H1 (cell line): ENCODE results near the gene AMT. TPM values are rescaled to one million over a fixed set of nuclear protein-coding genes. Genes with fewer than 3 reads are reported as not detected.

ENCODE experiments used
- ASH2L ChIP-seq: fragments of 200-600, 300-600 bp; sonication (generic); IDR thresholded peaks from one replicate; pipeline ENCODE4 v1.7.1; 2017; ENCODE audit warnings: low read length
- CBX5 ChIP-seq: fragments of 300-800, 300-1000 bp; sonication (generic); IDR thresholded peaks from 2 replicates; pipeline ENCODE4 v1.7.1; 2016; ENCODE audit warnings: antibody characterized with exemption, low read length, low read depth
- CHD1 ChIP-seq: IDR thresholded peaks from 2 replicates; pipeline ENCODE4 v1.6.1; 2012; ENCODE audit warnings: low read depth, low read length, improper control_type of control experiment
- CHD2 ChIP-seq: IDR thresholded peaks from 2 replicates; pipeline ENCODE4 v1.6.1; 2012; ENCODE audit warnings: low read length, improper control_type of control experiment
- CTBP2 ChIP-seq: IDR thresholded peaks from 2 replicates; pipeline ENCODE4 v1.7.0; 2011; ENCODE audit warnings: borderline replicate concordance, mild to moderate bottlenecking, moderate library complexity, mixed read lengths, low read length; ENCODE audit not compliant: insufficient read depth, insufficient read length
- E2F6 ChIP-seq: IDR thresholded peaks from 2 replicates; pipeline ENCODE4 v1.6.1; 2012; ENCODE audit warnings: inconsistent platforms
- EGR1 ChIP-seq: IDR thresholded peaks from 2 replicates; pipeline ENCODE4 v1.6.1; 2011; ENCODE audit warnings: low read depth, low read length, borderline replicate concordance
- FOSL1 ChIP-seq: IDR thresholded peaks from 2 replicates; pipeline ENCODE4 v1.6.1; 2011; ENCODE audit warnings: mild to moderate bottlenecking, low read depth, low read length, moderate library complexity; ENCODE audit not compliant: insufficient read depth
- GABPA ChIP-seq: IDR thresholded peaks from 2 replicates; pipeline ENCODE4 v1.6.1; 2011; ENCODE audit warnings: mild to moderate bottlenecking, low read length, moderate library complexity, borderline replicate concordance; ENCODE audit not compliant: insufficient read depth
- HDAC6 ChIP-seq: IDR thresholded peaks from one replicate; pipeline ENCODE4 v1.7.1; 2012; ENCODE audit warnings: low read depth, mild to moderate bottlenecking, inconsistent platforms, low read length, moderate library complexity
- JUN ChIP-seq: IDR thresholded peaks from 2 replicates; pipeline ENCODE4 v1.6.1; 2011; ENCODE audit warnings: low read depth, mild to moderate bottlenecking, improper control_type of control experiment, low read length
- JUND ChIP-seq: IDR thresholded peaks from 2 replicates; pipeline ENCODE4 v1.6.1; 2011; ENCODE audit warnings: mild to moderate bottlenecking, improper control_type of control experiment, low read length
- POLR2A ChIP-seq, 2 experiments: IDR thresholded peaks; 1 replicate in 1 of 2; 2 replicates in 1 of 2; pipeline ENCODE4 v1.6.1; 2011; ENCODE audit warnings: low read depth in 2 of 2, low read length in 2 of 2, mild to moderate bottlenecking in 2 of 2; ENCODE audit errors: control extremely low read depth in 1 of 2
- POLR2AphosphoS5 ChIP-seq: IDR thresholded peaks from 2 replicates; pipeline ENCODE4 v1.6.1; 2011; ENCODE audit warnings: low read depth, low read length
- POU5F1 ChIP-seq: IDR thresholded peaks from 2 replicates; pipeline ENCODE4 v1.6.1; 2011; ENCODE audit warnings: low read depth, mild to moderate bottlenecking, low read length, moderate library complexity
- RAD21 ChIP-seq, 2 experiments: IDR thresholded peaks in 1 of 2; conservative IDR thresholded peaks in 1 of 2; 2 replicates each; pipeline ENCODE4 v1.6.1; 2011; ENCODE audit warnings: low read depth in 2 of 2, low read length in 2 of 2, improper control_type of control experiment in 1 of 2, inconsistent platforms in 1 of 2, mild to moderate bottlenecking in 1 of 2, moderate library complexity in 1 of 2
- RBBP5 ChIP-seq: IDR thresholded peaks from 2 replicates; pipeline ENCODE4 v1.7.1; 2012; ENCODE audit warnings: low read depth, mild to moderate bottlenecking, inconsistent platforms, low read length, moderate library complexity, borderline replicate concordance
- RXRA ChIP-seq: IDR thresholded peaks from 2 replicates; pipeline ENCODE4 v1.6.1; 2011; ENCODE audit warnings: low read depth, mild to moderate bottlenecking, low read length, moderate library complexity; ENCODE audit not compliant: insufficient read depth
- SAP30 ChIP-seq: fragments of 300-600 bp; sonication (generic); IDR thresholded peaks from 2 replicates; pipeline ENCODE4 v1.7.1; 2012; ENCODE audit warnings: low read length, moderate library complexity, mild to moderate bottlenecking, inconsistent platforms; ENCODE audit not compliant: insufficient read depth, insufficient replicate concordance
- SP1 ChIP-seq: IDR thresholded peaks from 2 replicates; pipeline ENCODE4 v1.6.1; 2011; ENCODE audit warnings: low read depth, low read length
- SP4 ChIP-seq: IDR thresholded peaks from 2 replicates; pipeline ENCODE4 v1.6.1; 2012; ENCODE audit warnings: low read length, inconsistent platforms
- TAF1 ChIP-seq: IDR thresholded peaks from 2 replicates; pipeline ENCODE4 v1.6.1; 2011; ENCODE audit warnings: mild to moderate bottlenecking, low read depth, low read length
- TBP ChIP-seq: IDR thresholded peaks from 2 replicates; pipeline ENCODE4 v1.6.1; 2011; ENCODE audit warnings: low read depth, low read length, improper control_type of control experiment
- YY1 ChIP-seq: IDR thresholded peaks from 2 replicates; pipeline ENCODE4 v1.6.1; 2011; ENCODE audit warnings: low read depth, mild to moderate bottlenecking, low read length
- polyA plus RNA-seq, 7 experiments: library from polyadenylated mRNA; depleted of rRNA in 3 of 7; stranded (reverse) in 5 of 7; unstranded in 2 of 7; fragments of >200 nt in 5 of 7; fragments of 200-250 nt in 2 of 7; gene quantifications; 1 replicate in 5 of 7; 2 replicates in 1 of 7; 4 replicates in 1 of 7; pipeline versions ENCODE4 v1.2.1 to v1.2.3, GENCODE V29; 2011 to 2013; ENCODE audit warnings: missing spikeins in 2 of 7, mixed read lengths in 2 of 7
- total RNA-seq: library from RNA; stranded (reverse); fragmentation: NEBNext Ultra II Directional; extraction: Animal tissue kit (Norgen Biotek cat#: 25700); gene quantifications from 2 replicates; pipeline ENCODE4 v1.2.1, GENCODE V29; 2021

AMT gene
- total and polyA plus RNA-seq, 2 of the 8 experiments (the other 6 are each of a cell fraction or from before 2014, with no cell fraction given) = 46.5 to 92.4 TPM

DNA sequence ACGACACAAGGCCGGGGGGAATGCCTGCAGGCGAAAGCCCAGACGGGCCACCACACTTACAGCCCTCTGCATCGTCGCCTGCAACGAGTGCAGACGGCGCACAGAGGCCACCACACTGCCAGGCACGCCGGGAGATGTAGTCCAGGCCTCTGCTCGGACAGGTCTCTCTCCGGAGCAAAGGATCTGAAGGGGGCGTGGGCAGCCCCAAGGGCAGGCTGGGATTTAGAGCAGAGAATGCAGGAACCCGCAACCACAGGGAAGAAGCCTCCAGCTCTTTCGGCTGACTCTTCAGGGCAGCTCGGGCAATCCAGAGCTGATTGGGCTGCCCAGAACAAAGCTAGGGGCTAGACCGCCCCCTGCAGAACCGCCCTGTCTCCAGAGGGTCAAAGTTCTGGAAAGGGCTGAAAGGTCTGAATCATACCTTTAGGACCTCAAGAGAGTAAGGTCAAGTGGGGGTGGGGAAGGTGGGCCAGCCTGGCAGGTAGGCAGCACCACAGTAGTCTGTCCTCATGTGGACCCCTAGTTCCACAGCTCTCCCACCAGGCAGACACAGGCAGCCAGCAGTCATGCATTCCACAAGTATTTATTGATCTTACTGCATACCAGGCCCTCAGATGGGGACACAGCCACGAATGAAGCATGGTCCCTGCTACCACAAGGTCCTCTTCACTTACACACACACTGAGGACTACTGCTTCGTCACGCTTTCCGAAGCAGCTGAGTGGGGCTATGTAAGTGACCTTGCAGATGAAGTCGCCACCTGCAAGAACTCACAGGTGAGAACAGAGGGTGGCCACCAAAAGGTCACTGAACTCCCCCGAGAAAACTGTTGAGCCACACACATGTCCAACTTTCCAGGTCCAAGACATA, at the start of gene AMT (continued):
- TF ChIP-seq JUN (no peak), SAP30 (peak; percentile 3), TAF1 (peak; percentile 80; the same call in 1 of the 2 replicates), RBBP5 (no peak), TBP (peak; percentile 80), SP1 (0 out of 2 replicates have a peak, but pooled peaks have one; percentile 32), HDAC6 (no peak), SP4 (no peak), JUND (no peak), E2F6 (0 out of 2 replicates have a peak, but pooled peaks have one; percentile 1), ASH2L (no peak), RAD21 (IDR thresholded peaks at IDR 0.05 in 1 of 2, conservative IDR thresholded peaks at IDR 0.05 in 1 of 2; ENCODE audit: low read depth in 2 of 2, low read length in 2 of 2) (peak; percentile 13 to 17; a peak in 1 of 4 replicates), CTBP2 (no peak), POU5F1 (no peak), FOSL1 (no peak), YY1 (0 out of 2 replicates have a peak, but pooled peaks have one; percentile 3), POLR2AphosphoS5 (peak; percentile 78), CHD1 (no peak), RXRA (no peak), GABPA (no peak), EGR1 (no peak), CHD2 (no peak; the same call in 1 of the 2 replicates), POLR2A (IDR thresholded peaks at IDR 0.05; ENCODE audit: control extremely low read depth in 1 of 2, low read depth in 2 of 2, low read length in 2 of 2) (peak in 1 of 2 experiments; percentile 72; a peak in 2 of 3 replicates), CBX5 (no peak)
